ENCODE results near the gene TPRG1.

The TPRG1 gene

GRCh38 chr3:189286916-189287315, 115.1 kb downstream of the TPRG1 start:
- DNase-seq, result no peak
- no peak overlapping the region for H3K4me3 ChIP-seq (ENCODE audit: low read depth, low read length)
- H3K36me3 ChIP-seq, result no peaks in the 10 kb centered on the region
- H3K27me3 ChIP-seq (ENCODE audit: insufficient read depth, low read depth, severe bottlenecking), result no peaks in the 10 kb centered on the region
- no peaks in the 10 kb centered on the region for H3K9me3 ChIP-seq (ENCODE audit: severe bottlenecking)
- no peak for TF ChIP-seq CTCF (IDR thresholded peaks at IDR 0.05; ENCODE audit: low read depth, low read length)
- no peak overlapping the region for H3K27ac ChIP-seq

GRCh38 chr3:189288348-189289235, 116.8 kb downstream of the TPRG1 start:
- H3K9me3 ChIP-seq (ENCODE audit: severe bottlenecking), result no peaks in the 10 kb centered on the region
- H3K27ac ChIP-seq, result no peak overlapping the region
- H3K27me3 ChIP-seq (ENCODE audit: insufficient read depth, low read depth, severe bottlenecking), result no peaks in the 10 kb centered on the region
- no peaks in the 10 kb centered on the region for H3K36me3 ChIP-seq
- TF ChIP-seq CTCF (IDR thresholded peaks at IDR 0.05; ENCODE audit: low read depth, low read length), result no peak
- H3K4me3 ChIP-seq (ENCODE audit: low read depth, low read length), result no peak overlapping the region
- DNase-seq, result no peak

- Histone ChIP-seq H3K9me3 (ENCODE audit: severe bottlenecking) (no peaks in the 10 kb centered on the region), H3K27me3 (ENCODE audit: insufficient read depth, low read depth, severe bottlenecking) (no peaks in the 10 kb centered on the region), H3K4me3 (ENCODE audit: low read depth, low read length) (no peak overlapping the region), H3K36me3 (no peaks in the 10 kb centered on the region), H3K27ac (no peak overlapping the region)
- no peak for DNase-seq
- no peak for TF ChIP-seq CTCF (IDR thresholded peaks at IDR 0.05; ENCODE audit: low read depth, low read length)
These were observed 117.5 kb downstream of the TPRG1 start for GRCh38 chr3:189289251-189289650.

- DNase-seq, result no peak
- TF ChIP-seq CTCF (IDR thresholded peaks at IDR 0.05; ENCODE audit: low read depth, low read length), result no peak
- Histone ChIP-seq H3K9me3 (ENCODE audit: severe bottlenecking) (no peaks in the 10 kb centered on the region), H3K27me3 (ENCODE audit: insufficient read depth, low read depth, severe bottlenecking) (no peaks in the 10 kb centered on the region), H3K4me3 (ENCODE audit: low read depth, low read length) (no peak overlapping the region), H3K36me3 (no peaks in the 10 kb centered on the region), H3K27ac (no peak overlapping the region)
These were observed 121.1 kb downstream of the TPRG1 start for GRCh38 chr3:189292667-189293484.

GRCh38 chr3:189294649-189295048, 122.9 kb downstream of the TPRG1 start:
- no peak for DNase-seq
- Histone ChIP-seq H3K27me3 (ENCODE audit: insufficient read depth, low read depth, severe bottlenecking) (no peaks in the 10 kb centered on the region), H3K36me3 (no peaks in the 10 kb centered on the region), H3K4me3 (ENCODE audit: low read depth, low read length) (no peak overlapping the region), H3K27ac (no peak overlapping the region), H3K9me3 (ENCODE audit: severe bottlenecking) (no peaks in the 10 kb centered on the region)
- no peak for TF ChIP-seq CTCF (IDR thresholded peaks at IDR 0.05; ENCODE audit: low read depth, low read length)

Data from WERI-Rb-1 (cell line).